ENCODE results near the gene SCEL.
"Not testable (repeated sequence)": the region's sequence is repeated elsewhere in the genome, so short reads cannot be mapped to it uniquely, and the experiment has no call there.

Gene SCEL
- 0 reads per million in 4 donors for total RNA-seq

GRCh38 chr13:77535448-77535847, at the start of gene SCEL:
Gene SCEL (plus strand): TSS chr13:77535706. CDS start chr13:77555876, 20,170 bp downstream.
- no peak for DNase-seq

GRCh38 chr13:77489566-77490337, 45.8 kb upstream of the SCEL start:
- DNase-seq: no peak

GRCh38 chr13:77492982-77493381, 42.5 kb upstream of the SCEL start:
- no peak for DNase-seq

GRCh38 chr13:77494226-77494625, 41.3 kb upstream of the SCEL start:
- no peak for DNase-seq

- DNase-seq: no peak
These were observed 38.2 kb upstream of the SCEL start for GRCh38 chr13:77497350-77497749.

GRCh38 chr13:77497835-77498234, 37.7 kb upstream of the SCEL start:
- DNase-seq: no peak

- no peak for DNase-seq
These were observed 33.3 kb upstream of the SCEL start for GRCh38 chr13:77502104-77502720.

- DNase-seq: no peak
These were observed 32.1 kb upstream of the SCEL start for GRCh38 chr13:77503398-77503797.

- no peak for DNase-seq
These were observed 28.6 kb upstream of the SCEL start for GRCh38 chr13:77506874-77507273.

- DNase-seq: no peak
These were observed 27.4 kb upstream of the SCEL start for GRCh38 chr13:77507931-77508776.

GRCh38 chr13:77508959-77509620, 26.4 kb upstream of the SCEL start:
- peak in 1 of 5 donors; percentile 3 for DNase-seq

- no peak for DNase-seq
These were observed 25.4 kb upstream of the SCEL start for GRCh38 chr13:77510156-77510555.

- no peak for DNase-seq
These were observed 24.0 kb upstream of the SCEL start for GRCh38 chr13:77511552-77511951.

- no peak for DNase-seq
These were observed 21.7 kb upstream of the SCEL start for GRCh38 chr13:77513719-77514335.

- no peak for DNase-seq
These were observed 21.2 kb upstream of the SCEL start for GRCh38 chr13:77514336-77514726.

- DNase-seq: no peak
These were observed 19.7 kb upstream of the SCEL start for GRCh38 chr13:77515785-77516184.

GRCh38 chr13:77516342-77516789, 19.1 kb upstream of the SCEL start:
- peak in 1 of 5 donors; percentile 12 for DNase-seq

- no peak for DNase-seq
These were observed 17.2 kb upstream of the SCEL start for GRCh38 chr13:77518266-77518665.

- DNase-seq: not testable (repeated sequence)
These were observed 16.1 kb upstream of the SCEL start for GRCh38 chr13:77519396-77519795.

GRCh38 chr13:77519808-77520207, 15.7 kb upstream of the SCEL start:
- DNase-seq: no peak

GRCh38 chr13:77521194-77521593, 14.3 kb upstream of the SCEL start:
- DNase-seq: no peak

Measured in T-helper 1 cell (primary cell).